HUES48 (cell line): Measurements from ENCODE around the gene ATP5F1B.
"Not testable (repeated sequence)": the region's sequence is repeated elsewhere in the genome, so short reads cannot be mapped to it uniquely, and the experiment has no call there.

Experiments
- H3K27ac ChIP-seq: one replicate; pipeline ENCODE4 v1.7.0; 2013; ENCODE audit warnings: low read depth, low read length, inconsistent platforms
- H3K27me3 ChIP-seq: 2 replicates; pipeline ENCODE4 v1.6.1; 2013; ENCODE audit warnings: mild to moderate bottlenecking, low read length; ENCODE audit not compliant: control insufficient read depth, insufficient read depth
- H3K36me3 ChIP-seq: 2 replicates; pipeline ENCODE4 v1.6.1; 2013; ENCODE audit warnings: low read length; ENCODE audit not compliant: control insufficient read depth, insufficient read depth
- H3K4me1 ChIP-seq: 2 replicates; pipeline ENCODE4 v1.6.1; 2013; ENCODE audit warnings: mild to moderate bottlenecking, low read length; ENCODE audit not compliant: control insufficient read depth, insufficient read depth
- H3K4me3 ChIP-seq: 2 replicates; pipeline ENCODE4 v1.5.1; 2013; ENCODE audit warnings: mild to moderate bottlenecking, low read depth, low read length
- H3K9ac ChIP-seq: 2 replicates; pipeline ENCODE4 v1.6.1; 2013; ENCODE audit warnings: mild to moderate bottlenecking, low read depth, low read length, moderate library complexity
- H3K9me3 ChIP-seq: 2 replicates; pipeline ENCODE4 v1.6.1; 2013; ENCODE audit warnings: low read length; ENCODE audit not compliant: control insufficient read depth, insufficient read depth

Gene ATP5F1B

GRCh38 chr12:56676851-56677580 is 31.2 kb upstream of the ATP5F1B start:
- no peak overlapping the region for H3K9ac ChIP-seq
- no peak overlapping the region for H3K27ac ChIP-seq
- peaks cover 52% of the 10 kb centered on the region for H3K36me3 ChIP-seq
- no peaks in the 10 kb centered on the region for H3K4me1 ChIP-seq
- no peaks in the 10 kb centered on the region for H3K9me3 ChIP-seq
- no peak overlapping the region for H3K4me3 ChIP-seq
- no peaks in the 10 kb centered on the region for H3K27me3 ChIP-seq

- no peaks in the 10 kb centered on the region for H3K27me3 ChIP-seq
- H3K4me1 ChIP-seq = no peaks in the 10 kb centered on the region
- no peak overlapping the region for H3K9ac ChIP-seq
- no peak overlapping the region for H3K27ac ChIP-seq
- peaks cover 71% of the 10 kb centered on the region for H3K36me3 ChIP-seq
- no peaks in the 10 kb centered on the region for H3K9me3 ChIP-seq
- H3K4me3 ChIP-seq = no peak overlapping the region
Measured at GRCh38 chr12:56671608-56672007, 25.8 kb upstream of the ATP5F1B start.

- peaks cover 74% of the 10 kb centered on the region for H3K36me3 ChIP-seq
- no peaks in the 10 kb centered on the region for H3K4me1 ChIP-seq
- H3K9ac ChIP-seq = no peak overlapping the region
- H3K27ac ChIP-seq = no peak overlapping the region
- no peaks in the 10 kb centered on the region for H3K9me3 ChIP-seq
- no peak overlapping the region for H3K4me3 ChIP-seq
- H3K27me3 ChIP-seq = no peaks in the 10 kb centered on the region
Measured at GRCh38 chr12:56670836-56671235, 25.1 kb upstream of the ATP5F1B start.

- H3K27me3 ChIP-seq = no peaks in the 10 kb centered on the region
- no peak overlapping the region for H3K4me3 ChIP-seq
- no peaks in the 10 kb centered on the region for H3K4me1 ChIP-seq
- no peak overlapping the region for H3K9ac ChIP-seq
- H3K9me3 ChIP-seq = no peaks in the 10 kb centered on the region
- peaks cover 100% of the 10 kb centered on the region for H3K36me3 ChIP-seq
- no peak overlapping the region for H3K27ac ChIP-seq
Measured at GRCh38 chr12:56668197-56668457, 22.3 kb upstream of the ATP5F1B start.

- H3K4me3 ChIP-seq = no peak overlapping the region
- peaks cover 44% of the 10 kb centered on the region for H3K36me3 ChIP-seq
- no peaks in the 10 kb centered on the region for H3K9me3 ChIP-seq
- H3K27ac ChIP-seq = no peak overlapping the region
- H3K4me1 ChIP-seq = no peaks in the 10 kb centered on the region
- H3K9ac ChIP-seq = no peak overlapping the region
- H3K27me3 ChIP-seq = no peaks in the 10 kb centered on the region
Measured at GRCh38 chr12:56661979-56662638, 16.3 kb upstream of the ATP5F1B start.

- Histone ChIP-seq H3K36me3 (peaks cover 39% of the 10 kb centered on the region), H3K9ac (no peak overlapping the region), H3K27me3 (no peaks in the 10 kb centered on the region), H3K4me1 (no peaks in the 10 kb centered on the region), H3K4me3 (no peak overlapping the region), H3K27ac (no peak overlapping the region), H3K9me3 (no peaks in the 10 kb centered on the region)
Measured at GRCh38 chr12:56661560-56661959, 15.8 kb upstream of the ATP5F1B start.

GRCh38 chr12:56658921-56659320 is 13.1 kb upstream of the ATP5F1B start:
- no peak overlapping the region for H3K9ac ChIP-seq
- no peak overlapping the region for H3K27ac ChIP-seq
- H3K27me3 ChIP-seq = no peaks in the 10 kb centered on the region
- H3K36me3 ChIP-seq = peaks cover 12% of the 10 kb centered on the region
- no peaks in the 10 kb centered on the region for H3K4me1 ChIP-seq
- H3K4me3 ChIP-seq = no peak overlapping the region
- H3K9me3 ChIP-seq = peaks cover 5% of the 10 kb centered on the region; the same call in 1 of the 2 replicates

- H3K36me3 ChIP-seq = peaks cover under 1% of the 10 kb centered on the region; the same call in 1 of the 2 replicates
- no peak overlapping the region for H3K27ac ChIP-seq
- H3K9me3 ChIP-seq = peaks cover 8% of the 10 kb centered on the region
- no peaks in the 10 kb centered on the region for H3K27me3 ChIP-seq
- no peak overlapping the region for H3K9ac ChIP-seq
- no peak overlapping the region for H3K4me3 ChIP-seq
- H3K4me1 ChIP-seq = no peaks in the 10 kb centered on the region
Measured at GRCh38 chr12:56657416-56658379, 11.9 kb upstream of the ATP5F1B start.

GRCh38 chr12:56653781-56654180 is 8.0 kb upstream of the ATP5F1B start:
- not testable (repeated sequence) for H3K9ac ChIP-seq, H3K27me3 ChIP-seq, H3K4me1 ChIP-seq, H3K27ac ChIP-seq, H3K4me3 ChIP-seq, H3K9me3 ChIP-seq, H3K36me3 ChIP-seq

- peaks cover 19% of the 10 kb centered on the region for H3K36me3 ChIP-seq
- not testable (repeated sequence) for H3K27ac ChIP-seq, H3K9ac ChIP-seq, H3K27me3 ChIP-seq, H3K4me1 ChIP-seq, H3K9me3 ChIP-seq, H3K4me3 ChIP-seq
Measured at GRCh38 chr12:56648023-56648422, 2.2 kb upstream of the ATP5F1B start.
